HG03469 (cell line): ENCODE data around the gene POGZ.

Experiments
- ATAC-seq: cut with Tn5 transposase; IDR thresholded peaks from one replicate; pipeline ENCODE4 v1.9.1; 2021; ENCODE audit warnings: mild to moderate bottlenecking, moderate library complexity, moderate number of reproducible peaks; ENCODE audit not compliant: unreplicated experiment

POGZ gene

DNA sequence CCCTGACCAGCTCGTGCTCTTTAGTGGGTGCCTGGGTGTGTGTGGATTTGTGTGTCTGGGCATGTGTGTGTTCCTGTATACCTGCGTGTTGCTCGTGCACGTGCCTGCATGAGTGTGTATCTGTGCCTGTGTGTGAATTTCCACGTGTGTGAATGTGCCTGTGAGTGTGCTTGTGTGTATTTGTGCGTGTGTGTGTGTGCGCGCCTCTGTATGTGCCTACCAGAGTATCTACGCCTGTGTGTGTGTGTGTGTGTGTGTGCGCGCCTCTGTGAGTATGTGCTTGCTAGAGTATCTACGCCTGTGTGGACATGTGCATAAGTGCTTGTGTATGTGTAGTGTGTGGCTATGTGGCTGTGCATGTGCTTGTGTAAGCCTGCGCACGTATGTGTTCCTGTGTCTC, 86.1 kb downstream of the POGZ start:
- no peak for ATAC-seq

GRCh38 chr1:151372058-151372934, 87.0 kb downstream of the POGZ start, which contains the start of gene SELENBP1:
SELENBP1 (minus strand) TSS chr1:151372705; CDS start chr1:151372641, 64 bp downstream.
- no peak for ATAC-seq

GRCh38 chr1:151371370-151372057, 87.8 kb downstream of the POGZ start:
- ATAC-seq = no peak

- no peak for ATAC-seq
Measured at GRCh38 chr1:151370211-151370911, 88.9 kb downstream of the POGZ start.

DNA sequence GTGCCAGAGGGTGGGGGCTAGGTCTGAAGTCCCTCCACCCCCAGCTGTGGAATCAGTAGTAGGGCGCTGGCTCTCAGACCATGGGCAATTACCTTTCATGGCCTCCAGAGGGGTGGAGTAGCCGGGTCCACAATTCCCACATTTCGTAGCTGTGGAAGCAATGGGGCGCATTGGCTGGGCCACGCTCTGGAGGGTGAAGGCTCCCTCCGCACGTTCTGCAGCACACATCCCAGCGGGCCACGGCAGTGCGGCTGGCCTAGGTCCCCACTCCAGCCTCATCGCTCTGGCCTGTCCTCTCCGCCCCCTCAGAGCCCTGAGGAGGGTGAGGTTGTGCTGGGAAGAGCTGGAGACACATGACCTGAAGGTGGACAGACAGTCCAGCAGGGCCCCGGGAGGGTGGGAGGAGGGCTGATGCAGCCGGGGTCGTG, 89.7 kb downstream of the POGZ start:
- ATAC-seq = no peak

- ATAC-seq = no peak
Measured at GRCh38 chr1:151369302-151369610, 90.0 kb downstream of the POGZ start.

DNA sequence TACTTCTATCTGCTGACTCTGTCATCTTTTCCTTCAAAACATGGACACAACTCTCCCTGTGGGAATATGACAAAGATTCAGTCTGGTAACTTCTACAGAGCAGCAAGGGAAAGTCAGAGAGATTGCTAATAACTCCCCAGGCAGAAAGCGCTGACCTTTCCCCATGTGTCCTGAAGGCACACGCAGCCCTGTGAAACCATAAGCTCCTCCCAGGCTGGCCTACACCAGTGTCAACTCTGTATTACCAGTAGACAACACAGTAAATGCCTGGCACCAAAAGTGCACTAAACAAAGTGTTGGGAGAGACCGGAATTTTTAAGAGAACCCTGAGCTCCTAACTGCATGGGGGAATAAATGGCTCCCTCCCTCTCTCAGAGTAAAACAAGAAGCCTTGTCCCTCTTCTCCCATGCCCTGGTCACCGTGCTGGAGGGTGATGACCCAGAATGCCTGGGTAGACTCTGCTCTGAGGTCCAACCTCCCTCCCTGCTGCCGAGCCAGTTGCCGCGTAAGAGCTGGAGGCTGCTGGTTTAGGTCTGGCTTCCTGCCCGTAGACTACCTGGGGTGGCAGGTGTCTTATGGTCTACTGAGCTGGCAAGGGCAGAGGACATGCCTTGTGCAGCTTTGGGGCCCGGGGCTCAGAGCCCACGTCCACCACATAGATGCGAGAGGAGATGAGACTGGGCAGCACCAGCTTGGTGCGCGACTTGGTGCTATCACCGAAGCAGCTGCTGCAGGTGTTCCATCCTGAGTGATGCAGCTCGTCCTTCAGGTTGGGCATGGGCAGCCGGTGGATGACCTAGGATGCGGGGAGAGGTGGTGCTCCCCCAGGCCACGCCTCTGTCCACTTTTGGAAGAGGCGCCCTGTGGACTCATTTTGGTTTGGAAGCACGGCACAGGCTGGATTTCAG, 90.6 kb downstream of the POGZ start:
- ATAC-seq = no peak

- ATAC-seq = no peak
Measured at GRCh38 chr1:151367658-151368392, 91.5 kb downstream of the POGZ start.

DNA sequence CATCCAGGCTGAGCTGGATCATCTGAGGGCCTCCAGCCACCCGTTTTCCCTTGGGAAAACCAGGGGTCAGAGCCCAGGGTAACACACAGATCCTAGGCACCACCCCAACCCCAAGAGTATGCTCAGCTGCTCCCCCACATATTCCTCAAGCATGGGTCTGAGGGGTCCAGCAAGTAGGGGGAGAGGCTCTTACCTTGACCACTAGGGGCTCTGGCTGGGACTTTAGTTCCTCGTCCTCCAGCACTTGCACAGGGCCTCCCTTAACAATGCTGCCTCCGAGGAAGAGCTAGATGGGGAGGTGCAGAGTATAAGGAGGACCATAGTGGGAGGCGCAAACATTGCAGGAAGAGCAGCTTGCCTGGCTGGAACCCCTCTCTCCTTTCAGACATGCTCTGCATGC, 94.3 kb downstream of the POGZ start:
- no peak for ATAC-seq

DNA sequence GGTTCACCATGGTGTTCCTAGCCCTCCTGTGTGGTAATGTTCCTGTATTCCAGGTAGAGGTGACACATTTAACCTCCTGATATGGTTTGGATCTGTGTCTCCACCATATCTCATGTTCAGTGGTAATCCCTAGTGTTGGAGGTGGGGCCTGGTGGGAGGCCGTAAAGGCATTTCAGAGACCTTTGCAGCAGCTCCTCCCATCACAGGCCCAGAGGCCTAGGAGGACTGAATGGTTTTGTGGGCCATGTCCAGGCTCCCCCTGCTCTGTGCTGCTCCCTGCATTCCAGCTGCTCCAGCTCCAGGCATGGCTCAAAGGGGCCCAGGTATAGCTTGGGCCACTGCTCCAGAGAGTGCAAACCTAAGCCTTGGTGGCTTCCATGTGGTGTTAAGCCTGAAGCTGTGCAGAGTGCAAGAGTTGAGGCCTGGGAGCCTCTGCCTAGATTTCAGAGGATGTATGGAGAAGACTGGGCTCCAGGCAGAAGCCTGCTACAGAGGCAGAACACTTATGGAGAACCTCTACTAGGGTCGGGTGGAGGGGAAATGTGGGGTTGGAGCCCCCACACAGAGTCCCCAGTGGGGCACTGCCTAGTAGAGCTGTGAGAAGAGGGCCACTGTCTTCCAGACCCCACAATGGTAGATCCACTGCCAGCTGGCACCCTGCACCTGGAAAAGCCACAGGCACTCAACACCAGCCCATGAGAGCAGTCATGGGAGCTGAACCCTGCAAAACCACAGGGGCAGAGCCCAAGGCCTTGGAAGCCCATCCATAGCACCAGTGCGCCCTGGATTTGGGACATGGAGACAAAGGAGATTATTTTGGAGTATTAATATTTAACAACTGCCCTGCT, 96.8 kb downstream of the POGZ start:
- no peak for ATAC-seq

GRCh38 chr1:151361883-151362282, 97.4 kb downstream of the POGZ start:
- ATAC-seq = no peak

- ATAC-seq = no peak
Measured at GRCh38 chr1:151356696-151357095, 102.6 kb downstream of the POGZ start.
